ENCODE data around the gene ATG13.

DNA sequence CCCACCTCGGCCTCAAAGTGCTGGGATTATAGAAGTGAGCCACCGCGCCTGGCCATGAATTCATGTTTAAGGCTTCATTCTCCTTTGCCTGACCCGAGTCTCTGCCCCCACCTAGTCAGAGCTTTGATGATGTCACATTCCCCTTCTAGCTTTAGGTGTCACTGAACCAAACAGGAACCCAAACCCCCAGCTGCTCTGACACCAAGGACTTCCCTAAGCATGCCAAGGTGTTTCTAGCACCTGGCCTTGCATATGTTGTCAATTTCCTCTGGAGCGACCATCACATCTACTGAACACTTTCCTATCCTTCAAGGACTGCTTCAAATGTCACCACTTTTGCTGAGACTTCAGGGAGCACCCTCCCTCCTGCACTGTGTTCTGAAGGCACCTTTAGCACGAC lies 103.9 kb downstream of the ATG13 start:
- TF ChIP-seq POLR2AphosphoS5 (IDR thresholded peaks at IDR 0.05; ENCODE audit: low read depth, low read length) (no peak), SRF (IDR thresholded peaks at IDR 0.05; ENCODE audit: low read depth) (no peak), JUND (IDR thresholded peaks at IDR 0.05) (no peak), YY1 (IDR thresholded peaks at IDR 0.05; ENCODE audit: extremely low read depth, insufficient replicate concordance, low read depth, low read length) (no peak), POLR2A (IDR thresholded peaks at IDR 0.05; ENCODE audit: borderline replicate concordance, extremely low read depth, insufficient read depth, insufficient read length) (no peak), TCF7L2 (IDR thresholded peaks at IDR 0.05; ENCODE audit: borderline replicate concordance, extremely low read depth, insufficient read depth, insufficient read length) (no peak), EGR1 (IDR thresholded peaks at IDR 0.05; ENCODE audit: low read depth) (no peak), EZH2 (IDR thresholded peaks at IDR 0.05) (no peak), CEBPB (IDR thresholded peaks at IDR 0.05; ENCODE audit: low read depth) (no peak), RAD21 (IDR thresholded peaks at IDR 0.05; ENCODE audit: low read depth) (no peak)
- TF ChIP-seq, protein P1, sequence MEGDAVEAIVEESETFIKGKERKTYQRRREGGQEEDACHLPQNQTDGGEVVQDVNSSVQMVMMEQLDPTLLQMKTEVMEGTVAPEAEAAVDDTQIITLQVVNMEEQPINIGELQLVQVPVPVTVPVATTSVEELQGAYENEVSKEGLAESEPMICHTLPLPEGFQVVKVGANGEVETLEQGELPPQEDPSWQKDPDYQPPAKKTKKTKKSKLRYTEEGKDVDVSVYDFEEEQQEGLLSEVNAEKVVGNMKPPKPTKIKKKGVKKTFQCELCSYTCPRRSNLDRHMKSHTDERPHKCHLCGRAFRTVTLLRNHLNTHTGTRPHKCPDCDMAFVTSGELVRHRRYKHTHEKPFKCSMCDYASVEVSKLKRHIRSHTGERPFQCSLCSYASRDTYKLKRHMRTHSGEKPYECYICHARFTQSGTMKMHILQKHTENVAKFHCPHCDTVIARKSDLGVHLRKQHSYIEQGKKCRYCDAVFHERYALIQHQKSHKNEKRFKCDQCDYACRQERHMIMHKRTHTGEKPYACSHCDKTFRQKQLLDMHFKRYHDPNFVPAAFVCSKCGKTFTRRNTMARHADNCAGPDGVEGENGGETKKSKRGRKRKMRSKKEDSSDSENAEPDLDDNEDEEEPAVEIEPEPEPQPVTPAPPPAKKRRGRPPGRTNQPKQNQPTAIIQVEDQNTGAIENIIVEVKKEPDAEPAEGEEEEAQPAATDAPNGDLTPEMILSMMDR (IDR thresholded peaks at IDR 0.05 in 2 of 3, conservative IDR thresholded peaks at IDR 0.05 in 1 of 3; ENCODE audit: borderline replicate concordance in 1 of 3, insufficient read depth in 1 of 3, low read depth in 2 of 3, low read length in 2 of 3): no peak
